Stimulated activated CD4-positive, alpha-beta T cell treated with anti-CD3 and anti-CD28 coated beads, Interleukin-1b, Interleukin-23, amount 100 ng/mL, for 24 hours (primary cell): ENCODE results near the gene IMPDH2.
"Not testable (repeated sequence)": the region's sequence is repeated elsewhere in the genome, so short reads cannot be mapped to it uniquely, and the experiment has no call there.

Experiments used
- DNase-seq, 4 experiments: peaks; one replicate each; pipeline ENCODE4 v3.0.0-alpha.2; 2020; ENCODE audit warnings: low read depth in 4 of 4, low spot score in 1 of 4

IMPDH2 gene

DNA sequence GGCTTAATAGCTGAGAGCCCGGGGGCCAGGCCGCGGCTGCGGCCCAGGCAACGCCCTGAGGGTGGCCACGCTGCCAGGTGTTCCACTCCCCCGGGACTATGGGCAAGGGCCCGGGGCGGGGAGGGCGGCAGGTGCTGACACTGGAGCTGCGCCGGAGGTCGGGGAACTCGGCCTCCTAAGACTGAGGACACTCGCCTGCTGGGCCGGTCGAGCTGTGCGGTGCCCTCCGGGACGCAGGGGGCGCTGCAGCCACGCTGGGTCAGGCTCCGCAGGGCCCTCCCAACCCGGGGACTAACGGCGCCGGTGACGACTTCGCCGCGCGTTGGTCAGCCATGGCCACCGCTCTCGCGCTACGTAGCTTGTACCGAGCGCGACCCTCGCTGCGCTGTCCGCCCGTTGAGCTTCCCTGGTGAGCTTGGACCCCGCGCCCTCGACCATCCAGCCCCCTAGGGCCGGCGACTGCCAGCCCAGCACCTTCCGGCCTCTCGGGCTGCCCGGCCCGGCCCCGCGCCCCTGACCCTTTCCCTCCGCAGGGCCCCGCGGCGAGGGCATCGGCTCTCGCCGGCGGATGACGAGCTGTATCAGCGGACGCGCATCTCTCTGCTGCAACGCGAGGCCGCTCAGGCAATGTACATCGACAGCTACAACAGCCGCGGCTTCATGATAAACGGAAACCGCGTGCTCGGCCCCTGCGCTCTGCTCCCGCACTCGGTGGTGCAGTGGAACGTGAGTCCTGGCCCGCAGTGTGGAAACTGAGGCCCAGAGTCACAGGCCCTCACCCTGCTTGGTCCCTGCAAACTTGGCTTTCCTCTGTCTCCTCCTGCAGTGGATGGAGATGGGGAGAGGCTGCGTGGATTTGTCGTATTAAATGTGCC is 7.1 kb downstream of the IMPDH2 start, which contains the start of gene NDUFAF3:
NDUFAF3 (plus strand) TSS at position 309 of the 875 bp plus-strand sequence; CDS start at position 333, 24 bp downstream.
- peak; percentile 84 to 88 (median 86) for DNase-seq

DNA sequence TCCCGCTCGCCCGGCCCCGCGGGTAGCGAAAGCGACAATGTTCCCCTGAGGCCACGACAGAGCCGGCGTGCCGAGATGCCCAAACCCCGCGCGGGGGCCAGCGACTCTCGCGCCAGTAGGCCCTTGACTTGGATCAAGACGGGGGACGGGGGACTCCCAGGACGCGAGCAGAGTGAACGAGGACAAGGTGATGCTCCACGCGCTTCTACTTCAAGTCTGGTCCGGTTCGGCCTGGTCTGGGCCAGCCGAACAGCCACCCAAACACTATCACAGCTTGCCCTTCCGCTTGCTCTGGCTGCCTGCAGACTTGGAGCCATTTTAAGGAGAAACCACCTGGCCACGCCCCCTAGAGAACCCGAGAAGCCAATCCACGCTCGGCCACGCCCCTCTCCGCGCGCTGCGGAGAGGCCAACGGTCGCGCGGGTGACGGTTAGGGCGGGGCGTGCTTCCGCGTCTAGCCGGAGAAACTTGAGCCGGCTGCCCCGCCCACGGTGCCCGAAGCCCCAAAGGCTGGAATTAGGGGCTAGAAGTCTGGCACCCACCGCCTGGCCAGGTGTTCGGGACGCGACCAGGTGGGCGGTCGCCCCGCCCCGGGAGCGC is 7.9 kb downstream of the IMPDH2 start:
- peak; percentile 97 to 100 (median 98) for DNase-seq

- DNase-seq, result no peak
These were observed 8.6 kb downstream of the IMPDH2 start for GRCh38 chr3:49020330-49021212.

DNA sequence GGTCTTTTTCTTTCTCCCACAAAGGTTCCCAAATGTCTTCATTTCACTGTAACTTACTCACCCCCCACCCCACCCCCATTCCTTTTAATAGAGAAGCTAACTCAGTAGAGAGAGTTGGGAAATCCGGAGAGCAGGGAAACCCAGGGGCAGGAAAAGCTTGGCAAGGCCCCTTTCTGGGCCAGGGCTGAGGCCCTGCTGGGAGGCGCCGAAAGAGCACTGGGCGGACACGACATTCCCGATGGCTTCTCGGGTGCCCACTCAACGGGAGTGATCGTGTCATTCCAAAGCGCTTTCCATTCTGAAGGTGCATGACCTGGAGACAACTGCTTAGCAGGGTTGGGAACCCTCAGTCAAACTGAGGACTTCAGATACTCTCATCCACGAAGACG is 9.3 kb downstream of the IMPDH2 start:
- no peak for DNase-seq

DNA sequence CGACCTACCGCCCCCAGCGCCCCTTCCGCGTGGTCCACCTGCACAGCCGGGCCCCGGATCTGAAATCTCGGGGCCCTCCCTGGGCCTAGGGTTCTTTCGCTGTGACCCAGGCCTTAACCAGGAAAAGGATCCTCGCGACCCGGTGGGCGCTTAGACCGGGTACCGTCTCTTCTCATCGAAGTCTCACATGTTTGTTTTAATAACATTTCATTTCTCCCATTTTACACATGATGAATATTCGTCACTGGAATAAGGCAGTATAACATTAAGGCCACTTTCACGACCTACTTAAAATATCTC is 10.5 kb downstream of the IMPDH2 start:
- DNase-seq, result no peak

GRCh38 chr3:49017971-49018706 is 11.1 kb downstream of the IMPDH2 start, which contains the start of gene DALRD3:
Gene DALRD3 (minus strand): TSS chr3:49018580. CDS start chr3:49018564, 16 bp downstream.
- peak in 1 of 4 experiments; percentile 50 for DNase-seq

- DNase-seq, result no peak
These were observed 11.8 kb downstream of the IMPDH2 start for GRCh38 chr3:49017229-49017970.

- no peak for DNase-seq
These were observed 12.6 kb downstream of the IMPDH2 start for GRCh38 chr3:49016414-49017228.

DNA sequence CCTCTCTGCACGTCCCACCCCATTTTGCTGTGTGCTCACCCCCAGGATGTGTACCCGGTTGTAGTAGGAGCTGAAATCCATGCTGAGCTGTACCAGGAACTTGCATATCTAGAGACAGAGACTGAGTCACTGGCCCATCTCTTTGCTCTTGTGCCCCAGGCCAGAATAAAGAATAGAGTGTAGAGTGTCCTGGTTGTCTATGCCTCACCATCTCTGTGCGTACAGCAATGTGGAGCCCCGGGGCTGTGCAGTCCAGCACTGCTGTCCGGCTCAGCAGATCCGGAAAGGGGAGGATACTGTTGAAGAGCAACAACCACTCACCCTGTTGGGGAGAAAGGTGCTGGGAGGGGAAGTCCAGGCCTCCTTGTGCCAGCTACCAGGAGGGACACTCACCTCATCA is 13.4 kb downstream of the IMPDH2 start:
- DNase-seq, result no peak

DNA sequence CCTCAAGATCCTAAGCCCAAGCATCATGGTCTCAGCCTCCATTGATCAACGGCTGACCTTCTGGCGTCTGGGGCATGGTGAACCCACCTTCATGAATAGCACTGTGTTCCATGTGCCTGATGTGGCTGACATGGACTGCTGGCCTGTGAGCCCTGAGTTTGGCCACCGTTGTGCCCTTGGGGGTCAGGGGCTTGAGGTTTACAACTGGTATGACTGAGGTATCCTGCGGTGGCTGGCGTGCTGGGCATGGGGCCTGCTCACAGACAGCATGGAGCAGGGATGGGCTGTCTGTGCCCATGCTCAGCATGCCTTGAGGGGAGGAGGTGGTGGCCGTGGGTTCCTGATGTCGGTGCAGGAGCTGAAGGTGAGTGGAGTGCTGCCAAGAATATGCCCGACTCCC is 14.1 kb downstream of the IMPDH2 start:
- no peak for DNase-seq

GRCh38 chr3:49013738-49014660 is 15.2 kb downstream of the IMPDH2 start:
- no peak for DNase-seq

- DNase-seq, result no peak
These were observed 16.0 kb downstream of the IMPDH2 start for GRCh38 chr3:49013113-49013737.

DNA sequence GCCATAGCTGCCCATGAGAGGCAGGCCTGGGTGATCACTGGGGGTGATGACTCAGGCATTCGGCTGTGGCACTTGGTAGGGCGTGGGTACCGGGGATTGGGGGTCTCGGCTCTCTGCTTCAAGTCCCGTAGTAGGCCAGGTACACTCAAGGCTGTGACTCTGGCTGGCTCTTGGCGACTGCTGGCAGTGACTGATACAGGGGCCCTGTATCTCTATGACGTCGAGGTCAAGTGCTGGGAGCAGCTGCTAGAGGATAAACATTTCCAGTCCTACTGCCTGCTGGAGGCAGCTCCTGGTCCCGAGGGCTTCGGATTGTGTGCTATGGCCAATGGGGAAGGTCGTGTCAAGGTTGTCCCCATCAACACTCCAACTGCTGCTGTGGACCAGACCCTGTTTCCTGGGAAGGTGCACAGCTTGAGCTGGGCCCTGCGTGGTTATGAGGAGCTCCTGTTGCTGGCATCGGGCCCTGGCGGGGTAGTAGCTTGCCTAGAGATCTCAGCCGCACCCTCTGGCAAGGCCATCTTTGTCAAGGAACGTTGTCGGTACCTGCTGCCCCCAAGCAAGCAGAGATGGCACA is 16.7 kb downstream of the IMPDH2 start:
- no peak for DNase-seq

DNA sequence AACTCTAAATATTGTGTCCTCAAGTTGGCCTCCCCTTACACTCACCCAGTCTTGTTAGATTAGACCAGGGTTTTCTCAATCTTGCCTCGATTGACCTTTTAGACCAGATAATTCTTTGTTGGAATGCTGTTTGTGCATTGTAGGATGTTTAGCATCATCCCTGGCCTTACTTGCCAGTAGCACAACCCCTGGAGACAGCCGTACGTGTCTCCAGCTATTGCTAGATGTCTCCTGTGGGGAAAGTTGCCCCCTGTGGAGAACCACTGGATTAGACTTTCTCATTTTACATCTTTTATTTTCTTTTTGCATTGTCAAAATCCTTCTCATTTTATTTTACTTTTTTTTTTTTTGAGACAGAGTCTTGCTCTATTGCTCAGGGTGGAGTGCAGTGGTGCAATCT is 19.8 kb downstream of the IMPDH2 start:
- DNase-seq, result no peak

DNA sequence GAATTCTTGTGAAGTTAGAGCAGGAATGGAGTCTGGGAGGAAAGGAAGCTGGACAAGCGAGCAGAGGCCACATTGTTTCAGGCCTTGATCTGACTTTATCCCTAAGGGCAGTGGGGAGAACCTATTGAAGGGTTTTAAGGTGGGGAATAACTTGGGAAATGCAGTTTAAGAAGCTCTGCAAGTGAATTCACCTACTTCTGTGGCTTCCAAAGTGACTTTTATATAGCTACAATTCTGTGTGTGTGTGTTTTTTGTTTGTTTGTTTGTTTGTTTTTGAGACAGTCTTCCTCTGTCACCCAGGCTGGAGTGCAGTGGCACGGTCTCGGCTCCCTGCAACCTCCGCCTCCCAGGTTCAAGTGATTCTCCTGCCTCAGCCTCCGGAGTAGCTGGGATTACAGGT is 20.6 kb downstream of the IMPDH2 start:
- not testable (repeated sequence) for DNase-seq

- DNase-seq, result peak; percentile 57 to 88 (median 78)
These were observed 21.2 kb downstream of the IMPDH2 start for GRCh38 chr3:49007771-49008528.
